Epidermal melanocyte (primary cell): ENCODE measurements around the gene CCDC85C.

Experiments
- DNase-seq: peaks from one replicate; pipeline ENCODE4 v3.0.0; 2011; ENCODE audit warnings: low spot score; ENCODE audit not compliant: insufficient read length

Gene CCDC85C

GRCh38 chr14:99478128-99478527 is 125.9 kb downstream of the CCDC85C start:
- DNase-seq, result no peak

- DNase-seq, result no peak
These were observed 127.1 kb downstream of the CCDC85C start for GRCh38 chr14:99476864-99477263.

GRCh38 chr14:99475660-99476059 is 128.3 kb downstream of the CCDC85C start:
- no peak for DNase-seq

GRCh38 chr14:99475179-99475578 is 128.8 kb downstream of the CCDC85C start:
- DNase-seq, result no peak

- no peak for DNase-seq
These were observed 130.5 kb downstream of the CCDC85C start for GRCh38 chr14:99473458-99473857.

- no peak for DNase-seq
These were observed 131.1 kb downstream of the CCDC85C start for GRCh38 chr14:99472937-99473336.

- no peak for DNase-seq
These were observed 132.3 kb downstream of the CCDC85C start for GRCh38 chr14:99471731-99472130.

GRCh38 chr14:99468836-99469592 is 135.0 kb downstream of the CCDC85C start:
- no peak for DNase-seq

GRCh38 chr14:99468081-99468480 is 135.9 kb downstream of the CCDC85C start:
- no peak for DNase-seq

GRCh38 chr14:99467336-99468078 is 136.5 kb downstream of the CCDC85C start:
- DNase-seq, result no peak

GRCh38 chr14:99466758-99467157 is 137.2 kb downstream of the CCDC85C start:
- no peak for DNase-seq

- no peak for DNase-seq
These were observed 138.7 kb downstream of the CCDC85C start for GRCh38 chr14:99465288-99465687.

- no peak for DNase-seq
These were observed 140.0 kb downstream of the CCDC85C start for GRCh38 chr14:99463974-99464373.

GRCh38 chr14:99462210-99462609 is 141.8 kb downstream of the CCDC85C start:
- DNase-seq, result no peak

- no peak for DNase-seq
These were observed 142.5 kb downstream of the CCDC85C start for GRCh38 chr14:99461411-99462085.

- no peak for DNase-seq
These were observed 143.2 kb downstream of the CCDC85C start for GRCh38 chr14:99460793-99461192.

- DNase-seq, result no peak
These were observed 144.4 kb downstream of the CCDC85C start for GRCh38 chr14:99459481-99460100.

GRCh38 chr14:99454246-99454645 is 149.8 kb downstream of the CCDC85C start:
- DNase-seq, result no peak

GRCh38 chr14:99452968-99453367 is 151.0 kb downstream of the CCDC85C start:
- no peak for DNase-seq

GRCh38 chr14:99451234-99451633 is 152.8 kb downstream of the CCDC85C start:
- DNase-seq, result no peak

- DNase-seq, result no peak
These were observed 153.7 kb downstream of the CCDC85C start for GRCh38 chr14:99450266-99450665.
